G401 (cell line): ENCODE measurements around the gene GDF15. TPM values are rescaled to one million over a fixed set of nuclear protein-coding genes. Genes with fewer than 3 reads are reported as not detected.

Experiments used
- DNase-seq: peaks from one replicate; pipeline ENCODE4 v3.0.0-alpha.2; 2015; ENCODE audit warnings: low spot score
- in situ Hi-C: cut with HindIII; loops from 2 replicates; pipeline ENCODE4 v1.10.0; 2016; ENCODE audit warnings: low sequenced_read_pairs, mixed read lengths
- total RNA-seq: library from RNA; depleted of rRNA; stranded (reverse); fragments of >200 nt; shearing (Covaris generic); gene quantifications from 2 replicates; pipeline ENCODE4 v1.2.3, GENCODE V29; 2014

GDF15 gene
- total RNA-seq, 1 experiment from 2014 or later = 143 TPM

DNA sequence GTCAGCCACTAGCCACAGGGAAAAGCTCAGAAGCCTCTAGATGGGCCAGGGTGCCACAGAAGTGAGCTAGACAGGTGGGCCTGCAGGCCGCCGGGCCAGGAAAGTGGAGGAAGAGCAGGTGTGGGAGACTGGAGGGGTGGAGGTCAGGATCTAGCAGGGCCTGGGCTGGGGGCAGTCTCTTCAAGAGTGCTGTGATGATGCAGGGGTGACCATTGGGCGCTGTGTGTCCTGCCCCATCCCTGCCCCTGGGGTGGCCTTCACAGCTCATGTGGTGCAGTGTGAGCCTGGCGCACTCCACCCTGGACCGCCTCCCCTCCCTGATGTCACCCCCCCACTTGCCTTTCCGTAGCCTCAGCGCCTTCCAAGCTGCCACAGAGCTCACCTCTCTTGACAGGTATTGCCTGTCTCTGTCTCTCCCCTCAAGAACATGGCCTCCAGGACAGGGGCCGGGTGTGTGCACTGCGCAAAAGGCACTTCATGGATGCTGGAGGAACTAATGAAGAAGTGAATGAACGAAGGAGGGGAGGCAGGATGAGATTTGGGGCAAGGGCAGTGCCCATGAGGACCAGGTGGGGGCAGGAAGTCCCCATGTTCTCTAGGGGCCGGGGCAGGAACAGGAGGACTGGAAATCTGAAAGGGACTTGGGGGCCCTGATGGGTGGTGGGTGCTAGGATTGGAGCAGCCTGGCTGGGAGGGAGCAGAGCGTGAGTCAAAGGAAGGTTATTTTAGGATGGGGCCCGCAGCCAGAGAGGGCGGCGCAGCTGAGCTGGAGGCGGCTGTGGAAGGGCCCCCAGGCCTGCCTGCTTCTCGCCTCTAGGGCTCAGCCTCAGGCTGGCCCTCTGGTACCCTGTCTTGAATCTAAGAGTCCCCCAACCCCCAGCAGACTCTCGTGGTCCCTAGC lies 39.8 kb downstream of the GDF15 start:
- in situ Hi-C loops = no loop called here
- peak; percentile 79 for DNase-seq

- no peak for DNase-seq
- in situ Hi-C loops = no loop called here
Measured at GRCh38 chr19:18426416-18426767, 40.4 kb downstream of the GDF15 start.

DNA sequence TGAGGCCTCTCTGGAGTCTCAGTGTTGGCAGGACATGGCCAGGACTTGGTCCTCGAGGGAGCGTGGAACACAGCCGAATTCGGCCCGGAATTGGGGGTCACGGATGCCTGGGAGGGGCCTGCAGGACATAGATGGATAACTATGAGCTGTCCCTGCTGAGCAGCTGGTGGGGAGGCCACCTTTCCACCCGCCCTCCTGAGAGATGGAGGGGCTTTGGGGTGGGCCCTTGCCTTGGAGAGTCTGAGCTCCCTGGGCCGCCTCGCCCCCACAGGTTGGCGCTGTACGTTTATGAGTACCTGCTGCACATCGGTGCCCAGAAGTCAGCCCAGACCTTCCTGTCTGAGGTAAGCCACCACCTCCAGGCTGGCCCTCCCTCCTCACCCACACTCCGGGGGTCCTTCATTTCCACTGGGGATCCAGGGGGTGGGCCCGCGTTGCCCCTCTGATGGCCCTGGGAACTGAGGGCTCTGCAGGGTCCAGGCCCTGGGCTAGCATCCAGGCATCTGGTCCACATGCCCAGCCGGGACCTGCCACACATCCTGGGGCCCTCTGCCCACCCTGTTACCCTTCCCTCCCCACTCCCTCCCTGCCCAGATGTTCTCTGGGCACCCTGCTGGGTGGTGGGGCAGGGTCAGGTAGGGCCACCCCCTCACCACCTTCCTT lies 41.3 kb downstream of the GDF15 start:
- in situ Hi-C loops = no loop called here
- no peak for DNase-seq

- no peak for DNase-seq
- in situ Hi-C loops = no loop called here
Measured at GRCh38 chr19:18427743-18428113, 41.8 kb downstream of the GDF15 start.

GRCh38 chr19:18428173-18428786 lies 42.3 kb downstream of the GDF15 start:
- no peak for DNase-seq
- in situ Hi-C loops = no loop called here

DNA sequence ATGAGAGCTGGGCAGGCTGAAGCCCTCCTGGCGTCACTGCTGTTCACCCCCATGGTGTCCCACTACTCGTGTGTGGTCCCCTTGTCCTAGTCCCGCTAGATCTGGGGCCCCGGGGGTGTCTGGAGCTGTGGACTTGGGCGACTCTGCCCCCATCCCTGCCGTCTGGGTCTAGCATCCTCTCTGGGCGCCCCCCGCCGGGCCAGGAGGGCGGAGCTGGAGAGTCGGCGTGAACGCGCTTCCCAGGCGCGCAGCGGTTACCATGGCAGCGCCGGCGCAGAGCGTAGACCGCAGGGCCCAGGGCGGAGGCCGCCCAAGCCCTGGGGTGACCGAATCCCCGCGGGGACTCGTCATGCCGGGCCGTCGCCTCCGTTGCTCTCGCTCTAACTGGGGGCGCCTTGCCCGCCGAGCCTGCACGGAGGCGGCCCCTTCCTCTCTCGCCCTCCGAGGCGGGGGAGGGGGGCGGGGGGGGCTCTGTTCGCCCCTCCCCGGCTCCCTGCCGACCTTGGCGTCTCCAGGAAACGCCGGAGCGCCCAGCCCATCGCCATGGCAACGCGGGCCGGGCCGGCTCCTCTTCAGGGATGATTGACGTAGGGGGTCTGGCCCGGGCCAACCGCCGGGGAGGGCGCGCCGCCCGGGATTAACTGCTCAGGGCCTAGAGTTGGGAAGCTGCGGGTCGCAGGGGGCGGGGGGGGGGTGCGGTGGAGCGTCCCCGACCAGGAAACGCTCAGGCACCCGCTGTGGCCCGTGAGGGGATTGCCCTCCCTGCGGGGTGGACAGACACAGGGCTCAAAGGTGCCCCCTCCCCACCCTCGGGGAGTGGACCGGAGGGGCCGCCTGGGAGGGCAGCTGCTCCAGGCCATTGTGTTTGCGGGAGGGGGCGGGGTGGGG lies 43.1 kb downstream of the GDF15 start:
- in situ Hi-C loops = no loop called here
- peak; percentile 82 for DNase-seq

GRCh38 chr19:18429717-18430416 lies 43.9 kb downstream of the GDF15 start:
- no peak for DNase-seq
- in situ Hi-C loops = no loop called here

DNA sequence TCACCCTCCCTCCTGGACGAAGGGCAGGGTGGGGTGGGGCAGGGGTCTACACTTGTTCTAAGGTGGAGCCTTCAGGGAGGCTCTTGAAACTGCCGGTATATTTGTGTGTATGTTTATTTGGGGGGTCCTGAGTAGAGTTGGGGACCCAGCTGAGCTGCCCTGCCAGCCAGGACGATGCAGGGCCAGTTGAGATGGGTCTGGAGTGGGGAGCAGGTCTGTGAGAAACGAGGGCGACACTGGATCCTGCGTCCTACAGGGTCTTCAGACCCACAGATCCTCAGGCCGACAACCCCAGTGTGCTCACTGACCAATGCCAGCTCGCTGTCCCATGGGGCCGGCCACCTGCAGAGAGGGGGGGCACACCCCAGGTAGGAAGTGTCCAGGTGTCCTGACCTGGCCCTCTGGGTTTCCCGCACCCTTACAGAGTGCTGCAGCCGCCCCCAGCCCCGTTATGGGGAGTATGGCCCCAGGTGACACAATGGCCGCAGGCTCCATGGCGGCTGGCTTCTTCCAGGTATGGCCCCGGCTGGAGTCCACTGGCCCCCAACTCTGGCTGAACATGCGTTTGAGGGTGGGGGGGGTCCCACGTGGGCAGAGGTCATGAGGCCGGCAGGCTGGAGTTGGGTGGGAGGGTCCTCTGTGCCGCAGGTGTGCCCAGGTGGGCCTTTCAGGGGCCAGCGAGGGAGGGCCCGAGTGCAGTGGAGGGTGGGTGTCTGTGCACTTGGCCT lies 44.6 kb downstream of the GDF15 start:
- in situ Hi-C loops = no loop called here
- DNase-seq = no peak

DNA sequence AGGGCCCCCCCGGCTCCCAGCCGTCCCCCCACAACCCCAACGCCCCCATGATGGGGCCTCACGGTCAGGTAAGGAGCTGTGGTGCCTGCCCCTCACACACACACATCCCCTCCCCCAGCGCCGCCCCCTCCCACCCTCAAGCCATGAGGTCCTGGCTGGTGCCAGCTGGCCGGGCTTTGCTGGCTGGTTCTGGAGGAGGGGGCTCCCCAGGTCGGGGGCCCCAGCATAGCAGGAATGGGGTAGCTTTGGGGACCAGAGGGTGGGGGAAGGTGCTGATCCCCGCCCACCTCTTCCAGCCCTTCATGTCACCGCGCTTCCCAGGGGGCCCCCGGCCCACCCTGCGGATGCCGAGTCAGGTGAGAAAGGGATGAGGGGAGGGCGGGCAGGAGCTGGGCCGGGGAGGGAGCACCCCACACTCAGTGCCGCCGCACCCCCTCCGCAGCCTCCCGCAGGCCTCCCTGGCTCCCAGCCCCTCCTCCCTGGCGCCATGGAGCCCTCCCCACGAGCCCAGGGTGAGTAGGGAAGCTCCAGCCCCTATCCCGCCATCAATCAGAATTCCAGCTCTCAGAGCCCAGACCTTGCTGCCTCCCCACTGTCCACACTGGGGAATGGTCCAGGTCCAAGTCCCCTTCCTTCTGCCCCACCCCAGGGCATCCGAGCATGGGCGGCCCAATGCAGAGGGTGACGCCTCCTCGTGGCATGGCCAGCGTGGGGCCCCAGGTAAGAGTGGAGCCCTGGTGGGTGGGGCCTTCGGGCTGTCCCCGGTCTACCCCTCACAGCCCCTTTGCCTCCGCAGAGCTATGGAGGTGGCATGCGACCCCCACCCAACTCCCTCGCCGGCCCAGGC lies 45.6 kb downstream of the GDF15 start:
- in situ Hi-C loops = no loop called here

DNA sequence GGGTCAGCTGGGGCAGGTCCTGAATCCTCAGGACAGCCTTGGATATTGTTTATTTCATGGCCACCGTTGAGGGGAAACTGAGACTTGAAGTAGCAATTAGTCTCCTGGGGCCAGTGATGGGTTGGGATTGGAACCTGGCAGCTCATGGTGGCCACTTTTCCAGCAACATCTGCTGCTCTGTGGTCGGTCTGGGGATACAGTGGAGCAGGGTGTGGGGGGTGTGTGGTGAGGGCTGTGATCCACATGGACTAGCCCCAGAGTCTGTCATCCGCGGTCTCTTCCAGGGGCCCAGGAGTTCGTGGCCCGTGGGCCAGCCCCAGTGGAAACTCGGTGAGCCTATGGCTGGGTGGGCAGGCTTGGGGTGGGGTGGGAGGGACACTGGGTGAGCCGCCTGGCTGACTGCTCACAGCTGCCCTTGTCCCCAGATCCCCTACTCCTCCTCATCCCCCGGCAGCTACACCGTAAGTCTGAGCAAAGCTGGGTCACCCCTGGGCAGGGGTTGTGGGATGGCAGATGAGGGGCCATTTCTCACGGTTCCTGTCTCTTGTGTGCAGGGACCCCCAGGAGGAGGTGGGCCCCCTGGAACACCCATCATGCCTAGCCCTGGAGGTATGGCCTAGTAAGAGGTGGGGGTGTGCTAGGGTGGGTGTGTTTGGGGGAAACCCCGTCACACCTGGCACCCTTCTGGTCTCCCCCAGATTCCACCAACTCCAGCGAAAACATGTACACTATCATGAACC lies 46.5 kb downstream of the GDF15 start:
- in situ Hi-C loops = no loop called here
- DNase-seq = no peak

More for the DNA sequence above, 45.6 kb downstream of the GDF15 start:
- DNase-seq = no peak

DNA sequence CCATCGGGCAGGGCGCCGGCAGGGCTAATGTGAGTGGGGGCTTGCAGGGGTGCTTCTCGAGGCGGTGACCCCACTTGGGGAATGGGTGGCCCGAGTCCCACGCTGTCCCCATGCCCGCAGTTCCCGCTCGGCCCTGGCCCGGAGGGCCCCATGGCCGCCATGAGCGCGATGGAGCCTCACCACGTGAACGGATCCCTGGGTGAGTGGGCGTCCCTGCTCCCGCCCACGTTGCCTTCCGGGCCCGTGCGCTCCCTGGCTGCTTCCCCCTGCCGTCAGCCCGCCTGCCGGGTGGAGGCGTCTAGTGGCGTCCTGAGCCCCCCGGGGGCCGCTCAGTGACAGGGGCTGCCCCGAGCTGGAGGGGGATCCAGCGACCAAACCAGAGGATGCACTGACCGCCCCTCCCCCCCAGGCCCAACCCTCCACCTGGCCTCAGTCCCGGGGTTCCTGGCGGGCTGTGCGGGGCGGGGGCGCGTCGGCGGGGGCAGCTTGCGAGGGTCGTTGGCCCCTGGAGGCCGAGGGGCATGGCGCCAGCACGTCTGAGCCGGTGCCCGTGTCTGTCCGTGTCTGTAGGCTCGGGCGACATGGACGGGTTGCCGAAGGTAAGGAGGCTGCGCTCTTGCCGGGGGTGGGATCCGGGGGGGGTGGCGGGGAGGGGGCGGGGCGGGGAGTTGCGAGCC lies 47.2 kb downstream of the GDF15 start:
- no peak for DNase-seq
- in situ Hi-C loops = no loop called here

- DNase-seq = no peak
- in situ Hi-C loops = no loop called here
Measured at GRCh38 chr19:18433735-18434398, 47.9 kb downstream of the GDF15 start.

DNA sequence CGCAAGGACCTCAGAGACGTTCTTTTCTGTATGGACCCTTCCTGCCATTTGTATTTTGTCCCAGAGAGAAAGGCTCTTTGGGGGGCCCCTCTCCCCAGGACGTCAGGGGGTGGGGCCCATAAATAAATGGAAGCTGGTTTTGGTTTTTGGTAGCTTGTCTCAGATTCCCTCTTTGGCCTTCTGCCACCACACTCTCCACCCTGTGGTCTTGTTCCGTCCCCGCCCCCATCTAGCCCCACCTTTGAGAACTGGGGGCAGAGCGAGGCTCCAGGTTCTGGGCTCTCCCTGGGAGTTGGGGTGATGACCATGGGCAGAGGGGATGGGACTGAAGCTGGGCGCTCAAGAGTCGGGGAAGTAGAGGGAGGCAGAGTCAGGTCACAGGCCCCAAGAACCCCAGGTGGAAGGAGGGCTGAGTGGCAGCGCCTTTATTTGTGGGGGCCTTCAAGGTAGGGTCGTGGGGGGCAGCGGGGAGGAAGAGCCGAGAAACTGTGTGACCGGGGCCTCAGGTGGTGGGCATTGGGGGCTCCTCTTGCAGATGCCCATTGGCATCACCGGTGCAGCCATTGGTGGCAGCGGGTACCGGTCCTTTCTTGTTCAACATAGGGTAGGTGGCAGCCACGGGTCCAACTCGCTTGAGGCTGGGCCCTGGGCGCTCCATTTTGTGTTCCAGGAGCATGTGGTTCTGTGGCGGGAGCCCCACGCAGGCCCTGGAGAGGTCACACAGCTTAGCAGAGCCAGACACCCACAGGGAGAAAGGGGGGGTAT lies 48.6 kb downstream of the GDF15 start:
- no peak for DNase-seq
- in situ Hi-C loops = no loop called here

DNA sequence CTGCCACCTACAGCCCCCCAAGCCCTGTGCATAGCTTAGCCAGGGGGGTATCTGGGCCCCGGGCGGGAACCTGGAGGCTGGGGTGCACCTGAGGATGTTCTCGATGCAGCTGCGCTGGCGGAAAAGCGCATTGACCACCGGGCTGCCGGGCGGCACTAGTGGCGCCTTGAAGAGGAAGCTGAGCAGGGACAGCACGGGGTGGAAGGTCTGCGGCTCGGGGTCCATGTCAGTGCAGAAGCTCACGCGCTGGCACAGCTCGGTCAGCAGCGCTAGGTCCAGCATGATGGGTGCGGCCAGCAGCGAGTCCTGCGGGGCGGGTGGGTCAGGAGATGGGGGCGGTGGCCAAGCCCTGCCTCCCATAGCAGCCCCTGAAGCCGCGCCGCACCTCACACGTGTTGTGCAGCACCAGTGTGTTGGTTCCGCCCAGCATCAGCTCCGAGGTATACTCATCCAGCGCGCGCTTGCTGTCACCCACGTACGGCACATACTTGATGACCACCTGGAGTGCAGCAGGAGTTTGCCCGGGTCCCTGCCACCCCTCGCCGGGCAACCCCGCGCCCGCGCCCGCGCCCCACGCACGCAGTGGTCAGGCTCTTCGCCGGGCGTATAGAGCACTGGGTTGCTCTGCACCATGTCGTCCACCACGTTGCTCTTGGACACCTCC lies 49.4 kb downstream of the GDF15 start:
- in situ Hi-C loops = no loop called here

More for the DNA sequence above, 49.4 kb downstream of the GDF15 start:
- DNase-seq = no peak
